Cardiac muscle cell (in vitro differentiated cells and primary cell): ENCODE results near the gene INO80. TPM values are rescaled to one million over a fixed set of nuclear protein-coding genes. Genes with fewer than 3 reads are reported as not detected.

Source experiments
- DNase-seq, 2 donors: peaks; one replicate each; pipeline versions ENCODE4 v3.0.0 to v3.0.0-alpha.2; 2010 to 2017; ENCODE audit warnings: low read depth in 1 of 2, low spot score in 1 of 2
- H3K27ac ChIP-seq: fragments of 200-600 bp; sonication (generic); 2 replicates; pipeline ENCODE4 v1.5.1; 2016
- H3K27me3 ChIP-seq: fragments of 200-600 bp; sonication (generic); 2 replicates; pipeline ENCODE4 v1.6.0; 2016; ENCODE audit warnings: control low read depth
- H3K36me3 ChIP-seq: fragments of 200-600 bp; sonication (generic); 2 replicates; pipeline ENCODE4 v1.5.1; 2016; ENCODE audit warnings: control low read depth
- H3K4me1 ChIP-seq: fragments of 200-600 bp; sonication (generic); 2 replicates; pipeline ENCODE4 v1.8.1; 2017; ENCODE audit warnings: low read depth, mild to moderate bottlenecking, mixed run types
- H3K4me3 ChIP-seq: fragments of 200-600 bp; sonication (generic); 2 replicates; pipeline ENCODE4 v1.5.1; 2016; ENCODE audit warnings: mild to moderate bottlenecking
- H3K9me3 ChIP-seq: fragments of 200-600 bp; sonication (generic); 2 replicates; pipeline ENCODE4 v1.5.1; 2017; ENCODE audit warnings: low read depth, mild to moderate bottlenecking, control low read depth
- polyA plus RNA-seq: library from polyadenylated mRNA; unstranded; fragments of >200 nt; fragmentation: Nextera tagmentation; extraction: Ambion mirVana; gene quantifications from 2 replicates; pipeline ENCODE4 v1.2.1, GENCODE V29; 2016
- total RNA-seq: library from RNA; depleted of rRNA; stranded (reverse); fragments of >200 nt; gene quantifications from 2 replicates; pipeline ENCODE4 v1.2.3, GENCODE V29; 2016
- TF ChIP-seq, protein P1 (sequence below): IDR thresholded peaks from 2 replicates; pipeline ENCODE4 v1.5.1; 2012; ENCODE audit warnings: low read depth, mild to moderate bottlenecking, low read length

The INO80 gene
- total and polyA plus RNA-seq, 2 experiments from 2014 or later = 6.0 to 14.0 TPM

DNA sequence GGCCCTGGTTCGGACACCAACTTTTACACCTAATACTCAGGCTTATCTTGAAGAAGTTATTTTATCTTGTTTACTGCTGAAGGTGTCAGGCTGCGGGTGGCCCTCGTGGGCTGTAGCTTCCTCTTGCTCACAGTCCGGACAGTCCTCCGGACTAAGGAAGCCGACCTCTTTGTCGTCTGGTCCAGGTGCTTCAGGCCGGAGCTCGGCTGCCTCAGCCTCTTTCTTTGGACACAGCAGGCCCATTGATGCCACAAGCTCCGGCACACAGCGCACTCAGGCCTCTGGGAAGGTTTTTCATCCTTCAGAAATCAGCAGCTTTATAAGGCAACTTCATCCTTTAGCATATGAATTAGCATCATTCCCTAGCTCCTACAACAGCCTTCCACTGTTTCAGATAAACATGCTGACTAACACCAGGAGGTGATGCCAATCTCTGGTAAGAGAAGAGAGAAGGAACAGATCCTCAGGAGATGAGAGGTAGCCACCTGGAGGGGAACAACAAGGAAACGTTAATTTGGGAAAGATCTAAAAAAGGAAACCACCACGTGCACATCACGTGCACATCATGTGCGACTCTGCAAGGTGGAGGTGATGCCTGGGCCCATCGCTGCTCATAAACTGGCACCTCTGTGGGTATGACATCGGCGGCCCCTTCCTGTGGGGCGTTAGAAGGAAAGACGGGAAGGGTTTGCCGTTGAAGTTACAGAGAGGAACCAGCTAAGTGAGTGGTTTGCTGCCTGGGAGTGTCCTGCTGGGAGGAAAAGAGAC is 167.2 kb downstream of the INO80 start:
- Histone ChIP-seq H3K36me3 (no peaks in the 10 kb centered on the region), H3K4me3 (no peak overlapping the region), H3K9me3 (no peaks in the 10 kb centered on the region), H3K27me3 (peaks cover 14% of the 10 kb centered on the region), H3K27ac (no peak overlapping the region), H3K4me1 (no peaks in the 10 kb centered on the region)
- DNase-seq = no peak
- TF ChIP-seq, protein P1, sequence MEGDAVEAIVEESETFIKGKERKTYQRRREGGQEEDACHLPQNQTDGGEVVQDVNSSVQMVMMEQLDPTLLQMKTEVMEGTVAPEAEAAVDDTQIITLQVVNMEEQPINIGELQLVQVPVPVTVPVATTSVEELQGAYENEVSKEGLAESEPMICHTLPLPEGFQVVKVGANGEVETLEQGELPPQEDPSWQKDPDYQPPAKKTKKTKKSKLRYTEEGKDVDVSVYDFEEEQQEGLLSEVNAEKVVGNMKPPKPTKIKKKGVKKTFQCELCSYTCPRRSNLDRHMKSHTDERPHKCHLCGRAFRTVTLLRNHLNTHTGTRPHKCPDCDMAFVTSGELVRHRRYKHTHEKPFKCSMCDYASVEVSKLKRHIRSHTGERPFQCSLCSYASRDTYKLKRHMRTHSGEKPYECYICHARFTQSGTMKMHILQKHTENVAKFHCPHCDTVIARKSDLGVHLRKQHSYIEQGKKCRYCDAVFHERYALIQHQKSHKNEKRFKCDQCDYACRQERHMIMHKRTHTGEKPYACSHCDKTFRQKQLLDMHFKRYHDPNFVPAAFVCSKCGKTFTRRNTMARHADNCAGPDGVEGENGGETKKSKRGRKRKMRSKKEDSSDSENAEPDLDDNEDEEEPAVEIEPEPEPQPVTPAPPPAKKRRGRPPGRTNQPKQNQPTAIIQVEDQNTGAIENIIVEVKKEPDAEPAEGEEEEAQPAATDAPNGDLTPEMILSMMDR = no peak

DNA sequence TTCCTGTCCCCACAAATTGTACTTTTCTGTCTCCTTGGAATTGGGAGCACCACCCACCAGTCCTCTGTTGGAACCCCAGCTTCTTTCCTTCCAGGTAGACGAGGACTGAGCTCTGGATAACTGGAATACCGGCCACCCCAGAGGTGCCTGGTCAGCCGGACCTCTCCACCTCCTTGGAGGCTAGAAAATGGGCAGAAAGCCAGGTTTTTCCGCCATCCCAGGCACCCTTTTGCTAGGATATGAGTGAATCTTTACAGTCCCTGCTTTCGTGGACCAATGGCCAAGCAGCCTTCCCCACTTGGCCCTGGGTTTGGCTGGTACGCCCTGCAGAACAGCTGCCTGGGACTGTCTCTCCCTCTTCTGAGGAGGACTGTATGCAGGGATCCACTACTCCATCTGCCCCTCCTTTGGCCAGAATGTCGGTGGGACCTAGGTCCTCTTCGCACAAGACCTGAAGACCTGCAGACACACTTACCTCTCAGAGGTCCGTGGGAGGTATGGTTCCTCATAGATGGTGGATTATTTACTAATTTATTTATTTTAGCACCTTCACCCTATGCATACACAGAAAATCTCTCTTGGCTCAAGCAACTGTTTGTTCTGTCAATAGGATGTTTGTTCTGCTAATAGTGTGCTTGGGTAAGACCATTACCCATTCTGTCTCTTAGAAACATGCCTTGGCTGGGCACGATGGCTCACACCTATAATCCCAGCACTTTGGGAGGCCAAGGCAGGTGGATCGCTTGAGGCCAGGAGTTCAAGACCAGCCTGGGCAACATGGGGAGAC is 171.4 kb downstream of the INO80 start:
- Histone ChIP-seq H3K4me1 (peaks cover 8% of the 10 kb centered on the region), H3K27ac (no peak overlapping the region), H3K9me3 (no peaks in the 10 kb centered on the region), H3K27me3 (peaks cover 29% of the 10 kb centered on the region), H3K4me3 (no peak overlapping the region), H3K36me3 (no peaks in the 10 kb centered on the region)
- DNase-seq = no peak
- TF ChIP-seq, protein P1 = no peak

DNA sequence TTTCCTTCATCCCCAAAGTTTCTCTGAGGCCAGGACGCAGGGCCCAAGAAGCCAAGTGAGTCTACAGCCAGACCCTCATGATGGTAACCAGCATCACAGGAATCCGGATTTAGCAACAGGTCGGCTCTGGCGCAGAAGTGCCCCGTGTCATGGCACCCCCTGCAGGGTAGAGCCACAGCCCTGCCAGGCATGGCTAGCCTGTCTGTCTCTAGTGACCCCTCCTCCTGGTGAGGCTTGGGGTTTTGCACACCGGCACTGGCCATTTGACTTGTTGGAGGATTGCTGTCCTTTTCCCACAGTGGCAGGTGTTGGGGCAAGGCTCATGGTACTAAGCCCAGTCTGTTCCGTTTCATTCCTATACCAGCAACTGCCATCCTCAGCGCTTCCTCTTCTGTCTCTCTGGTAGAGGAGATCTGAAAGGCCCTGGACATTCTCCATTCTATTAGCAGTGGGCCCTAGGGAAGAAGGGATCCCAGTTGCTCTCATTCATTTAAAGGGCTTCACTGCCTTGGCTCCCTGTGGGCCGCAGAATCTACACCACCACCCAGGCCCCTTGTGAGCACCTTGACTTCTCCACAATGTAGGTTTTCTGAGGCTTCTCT is 172.2 kb downstream of the INO80 start:
- Histone ChIP-seq H3K27me3 (peaks cover 30% of the 10 kb centered on the region), H3K4me1 (peaks cover 8% of the 10 kb centered on the region), H3K27ac (no peak overlapping the region), H3K36me3 (no peaks in the 10 kb centered on the region), H3K4me3 (no peak overlapping the region), H3K9me3 (no peaks in the 10 kb centered on the region)
- no peak for DNase-seq
- TF ChIP-seq, protein P1 = no peak

DNA sequence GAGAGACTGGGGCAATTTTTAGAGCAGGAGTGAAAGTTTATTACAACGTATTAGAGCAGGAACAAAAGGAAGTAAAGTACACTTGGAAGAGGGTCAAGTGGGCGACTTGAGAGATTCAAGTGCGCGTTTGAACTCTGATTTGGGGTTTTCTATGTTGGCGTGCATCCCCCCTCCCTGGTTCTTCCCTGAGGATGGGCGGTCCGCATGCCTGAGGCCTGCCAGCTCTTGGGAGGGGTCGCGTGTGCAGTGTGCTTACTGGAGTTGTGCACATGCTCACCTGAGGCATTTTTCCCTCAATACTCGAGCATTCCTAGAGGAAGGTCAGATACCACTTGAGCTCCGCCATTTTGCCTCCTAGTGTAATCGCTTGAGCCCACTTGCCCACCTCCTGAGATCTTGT is 173.2 kb downstream of the INO80 start:
- Histone ChIP-seq H3K4me3 (no peak overlapping the region), H3K4me1 (peaks cover 8% of the 10 kb centered on the region), H3K36me3 (no peaks in the 10 kb centered on the region), H3K27me3 (peaks cover 30% of the 10 kb centered on the region), H3K27ac (no peak overlapping the region), H3K9me3 (no peaks in the 10 kb centered on the region)
- no peak for DNase-seq
- TF ChIP-seq, protein P1 = no peak

DNA sequence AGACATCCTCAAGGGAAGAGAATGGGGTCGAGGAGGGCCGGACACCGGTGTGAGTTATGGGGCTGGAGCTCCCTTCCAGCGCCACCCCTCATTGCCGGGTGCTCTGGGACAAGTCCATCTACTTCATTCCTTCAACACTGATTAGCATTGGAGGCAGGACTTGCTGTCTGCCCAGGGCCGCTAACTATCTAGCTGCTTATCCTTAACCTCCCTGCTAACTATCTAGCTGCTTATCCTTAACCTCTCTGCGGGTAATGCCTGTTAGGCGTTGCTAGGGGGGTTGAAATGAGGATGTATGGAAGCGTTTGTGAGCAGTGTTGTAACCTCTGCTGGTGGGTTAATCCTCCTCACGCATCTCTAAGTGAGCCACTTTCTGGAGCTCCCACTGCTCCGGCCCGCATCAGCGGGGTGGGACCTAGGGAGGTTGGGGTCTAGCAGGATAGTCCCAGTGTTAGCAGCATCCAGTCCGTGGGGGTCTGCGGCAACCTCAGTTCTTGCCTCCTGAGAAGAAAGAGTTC is 173.7 kb downstream of the INO80 start:
- H3K27ac ChIP-seq = no peak overlapping the region
- no peaks in the 10 kb centered on the region for H3K9me3 ChIP-seq
- DNase-seq = no peak

More for the DNA sequence above, 173.7 kb downstream of the INO80 start:
- Histone ChIP-seq H3K36me3 (no peaks in the 10 kb centered on the region), H3K4me3 (peak overlapping the region; percentile 39), H3K27me3 (peaks cover 30% of the 10 kb centered on the region), H3K4me1 (peaks cover 8% of the 10 kb centered on the region)
- TF ChIP-seq, protein P1 = no peak
